Measurements from ENCODE around the gene SLC2A3.
"Not testable (repeated sequence)": the region's sequence is repeated elsewhere in the genome, so short reads cannot be mapped to it uniquely, and the experiment has no call there.

SLC2A3 gene

DNA sequence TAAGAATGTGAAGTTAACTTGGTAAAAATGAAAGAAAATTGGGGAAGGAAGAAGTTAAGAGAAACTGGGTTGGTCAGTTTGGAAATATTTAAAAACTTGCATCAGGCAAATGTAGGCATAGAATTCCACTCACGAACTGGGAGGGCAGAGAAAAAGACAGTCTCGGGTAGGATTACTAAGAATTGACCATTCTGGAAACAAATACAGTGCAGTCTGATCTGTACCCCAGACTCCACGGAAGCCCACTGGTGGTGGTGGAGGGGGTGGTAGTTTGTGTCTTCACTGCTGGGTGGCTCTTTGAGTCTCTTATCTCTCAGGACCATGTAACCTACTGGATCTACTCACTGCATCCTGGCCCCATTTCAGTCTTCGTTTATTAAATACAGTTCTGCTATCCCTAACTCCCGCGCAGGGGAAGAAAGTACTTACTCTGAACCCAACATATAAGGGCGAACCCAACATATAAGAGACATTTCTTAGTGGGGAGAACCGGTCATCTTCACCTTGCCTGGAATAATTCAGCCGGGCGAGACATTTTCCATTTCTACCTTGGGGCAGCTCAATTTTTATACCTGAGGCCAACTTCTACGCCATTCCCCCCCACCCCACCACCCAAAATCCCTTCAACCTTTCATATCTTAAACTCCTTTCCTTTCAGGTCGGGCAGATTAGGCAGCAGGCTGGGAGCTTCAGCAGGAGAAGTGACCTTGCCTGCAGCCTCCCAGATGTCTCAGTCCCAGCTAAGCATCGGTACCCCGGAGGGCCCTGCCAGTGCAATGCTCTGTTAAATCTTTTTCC, 1.7 kb downstream of the SLC2A3 start:
- DNase-seq (ENCODE audit: insufficient read length, low spot score) (no peak), FAIRE-seq (peak; percentile 64)
- no peak for TF ChIP-seq POLR2A (IDR thresholded peaks at IDR 0.05; ENCODE audit: low read depth, low read length)

DNA sequence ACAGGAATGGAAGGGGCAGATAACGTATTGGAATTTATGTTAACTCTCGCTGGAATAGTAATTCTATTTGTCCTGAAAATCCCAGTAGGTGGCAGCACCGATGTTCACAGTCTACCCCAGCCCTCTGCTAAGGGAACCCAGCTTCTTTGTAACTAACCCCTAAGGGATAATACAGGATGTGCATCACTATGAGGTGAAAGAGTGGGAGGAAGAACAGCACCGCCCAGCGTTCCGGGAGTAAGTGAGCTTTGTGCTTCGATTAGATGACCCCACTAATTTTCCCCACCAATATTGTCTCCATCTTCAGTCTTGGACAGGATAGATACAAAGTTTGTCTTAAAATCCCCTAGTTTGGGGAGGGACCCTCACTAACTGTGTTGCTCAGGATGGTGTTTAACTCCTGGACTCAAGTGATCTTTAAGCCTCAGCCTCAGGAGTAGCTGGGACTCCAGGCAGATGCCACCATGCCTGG, 2.7 kb downstream of the SLC2A3 start:
- peak; percentile 76 for DNase-seq (ENCODE audit: insufficient read length, low spot score)
- TF ChIP-seq POLR2A (IDR thresholded peaks at IDR 0.05; ENCODE audit: low read depth, low read length), result no peak
- peak; percentile 98 for FAIRE-seq

- not testable (repeated sequence) for DNase-seq (ENCODE audit: insufficient read length, low spot score); FAIRE-seq
These were observed 3.3 kb downstream of the SLC2A3 start for GRCh38 chr12:7932599-7933240.

DNA sequence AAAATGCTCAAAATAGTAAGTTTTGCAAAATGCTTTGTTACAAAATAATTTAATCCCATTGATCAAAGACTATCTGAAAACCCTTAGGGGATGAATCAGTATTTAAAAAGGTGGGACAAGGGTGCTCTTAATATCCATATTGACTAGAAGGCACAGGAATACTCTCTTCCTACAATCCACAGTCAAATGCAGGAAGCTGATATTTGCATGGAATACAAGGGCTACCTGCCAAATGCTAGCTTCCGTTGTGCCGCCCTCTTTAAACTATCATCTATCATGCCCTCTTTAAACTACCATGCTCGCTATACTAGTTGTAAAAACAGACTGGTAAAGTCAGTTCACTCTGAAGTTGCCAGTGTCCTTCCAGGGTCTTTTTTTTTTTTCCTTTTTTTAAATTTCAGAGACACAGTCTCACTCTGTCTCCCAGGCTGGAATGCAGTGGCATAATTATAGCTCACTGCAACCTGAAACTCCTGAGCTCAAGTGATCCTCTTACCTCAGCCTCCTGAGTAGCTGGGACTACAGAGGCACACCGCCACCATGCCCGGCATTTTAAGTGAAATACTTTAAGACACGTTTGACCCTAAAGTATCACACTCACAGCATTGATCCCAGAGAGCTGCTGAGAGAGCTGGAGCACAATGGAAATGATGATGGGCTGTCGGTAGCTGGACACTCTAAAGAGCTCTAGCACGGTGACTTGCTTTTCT, 6.7 kb downstream of the SLC2A3 start:
- no peak for DNase-seq (ENCODE audit: insufficient read length, low spot score)
- FAIRE-seq, result no peak
- no peak for TF ChIP-seq POLR2A (IDR thresholded peaks at IDR 0.05; ENCODE audit: low read depth, low read length)

- FAIRE-seq (no peak), DNase-seq (ENCODE audit: insufficient read length, low spot score) (no peak)
- TF ChIP-seq POLR2A (IDR thresholded peaks at IDR 0.05; ENCODE audit: low read depth, low read length), result no peak
These were observed 8.5 kb downstream of the SLC2A3 start for GRCh38 chr12:7927470-7927869.

DNA sequence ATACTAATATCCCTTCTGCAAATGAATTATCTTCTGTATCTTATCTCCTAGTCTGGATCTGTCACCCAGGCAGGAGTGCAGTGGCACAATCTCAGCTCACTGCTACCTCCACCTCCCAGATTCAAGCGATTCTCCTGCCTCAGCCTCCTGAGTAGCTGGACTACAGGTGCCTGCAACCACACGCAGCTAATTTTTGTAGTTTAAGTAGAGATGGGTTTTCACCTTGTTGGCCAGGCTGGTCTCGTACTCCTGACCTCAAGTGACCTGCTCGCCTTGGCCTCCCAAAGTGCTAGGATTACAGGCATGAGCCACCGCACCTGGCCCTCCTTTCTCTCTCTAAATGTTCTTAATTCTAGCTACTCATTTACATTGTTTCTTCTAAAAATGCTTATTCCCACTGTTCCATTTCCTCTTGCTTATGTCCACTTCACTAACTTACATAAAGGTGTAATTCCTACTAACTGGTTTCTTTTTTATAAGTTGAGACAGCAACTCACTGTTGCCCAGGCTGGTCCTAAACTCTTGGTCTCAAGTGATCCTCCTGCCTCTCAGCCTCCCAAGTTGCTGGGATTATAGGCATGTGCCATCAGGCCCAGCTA, 9.8 kb downstream of the SLC2A3 start:
- not testable (repeated sequence) for DNase-seq (ENCODE audit: insufficient read length, low spot score); FAIRE-seq

DNA sequence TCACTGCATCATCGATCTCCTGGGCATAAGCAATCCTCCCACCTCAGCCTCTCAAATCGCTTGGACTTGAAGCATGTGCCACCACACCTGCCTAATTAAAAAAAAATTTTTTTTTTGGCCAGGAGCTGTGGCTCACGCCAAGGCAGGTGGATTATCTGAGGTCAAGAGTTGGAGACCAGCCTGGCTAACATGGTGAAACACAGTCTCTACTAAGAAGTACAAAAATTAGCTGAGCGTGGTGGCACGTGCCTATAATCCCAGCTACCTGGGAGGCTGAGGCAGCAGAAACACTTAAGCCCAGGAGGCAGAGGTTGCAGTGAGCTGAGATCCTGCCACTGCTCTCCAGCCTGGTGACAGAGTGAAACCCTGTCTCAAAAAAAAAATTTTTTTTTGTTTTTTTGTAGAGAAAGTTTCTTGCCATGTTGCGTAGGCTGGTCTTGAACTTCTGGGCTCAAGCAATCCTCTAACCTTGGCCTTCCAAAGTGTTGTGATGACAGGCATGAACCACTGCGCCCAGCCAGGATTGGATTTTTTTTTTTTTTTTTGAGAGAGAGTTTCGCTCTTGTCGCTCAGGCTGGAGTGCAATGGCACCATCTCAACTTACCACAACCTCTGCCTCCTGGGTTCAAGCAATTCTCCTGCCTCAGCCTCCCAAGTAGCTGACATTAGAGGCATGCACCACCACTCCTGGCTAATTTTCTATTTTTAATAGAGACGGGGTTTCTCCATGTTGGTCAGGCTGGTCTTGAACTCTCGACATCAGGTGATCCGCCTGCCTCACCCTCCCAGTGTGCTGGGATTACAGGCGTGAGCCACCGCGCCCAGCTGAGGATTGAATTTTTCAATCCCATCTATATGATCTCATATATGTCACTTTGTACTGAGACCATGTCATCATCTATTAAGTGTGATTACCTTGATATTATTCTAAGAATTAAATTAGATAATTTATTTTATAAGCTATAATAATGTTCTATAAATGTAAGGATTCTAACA, 12.4 kb downstream of the SLC2A3 start:
- TF ChIP-seq POLR2A (IDR thresholded peaks at IDR 0.05; ENCODE audit: low read depth, low read length), result no peak
- no peak for FAIRE-seq
- DNase-seq (ENCODE audit: insufficient read length, low spot score), result no peak

DNA sequence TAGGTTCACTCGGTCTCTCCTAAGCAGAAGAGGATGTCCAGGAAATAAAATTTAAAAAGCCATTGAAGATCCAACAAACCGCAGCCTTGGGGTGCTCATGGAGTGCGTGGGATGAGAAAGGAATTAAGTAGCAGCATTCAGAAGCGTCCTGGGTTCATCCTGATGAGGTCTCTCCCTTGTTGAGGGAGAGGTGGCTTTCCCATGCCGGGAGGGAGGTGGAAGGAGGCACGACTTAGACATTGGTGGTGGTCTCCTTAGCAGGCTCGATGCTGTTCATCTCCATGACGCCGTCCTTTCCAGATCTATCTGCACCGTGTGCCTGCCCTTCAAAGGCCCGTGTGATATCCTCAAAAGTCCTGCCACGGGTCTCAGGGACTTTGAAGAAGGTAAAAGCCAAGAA, 14.8 kb downstream of the SLC2A3 start:
- DNase-seq (ENCODE audit: insufficient read length, low spot score); FAIRE-seq: not testable (repeated sequence)

DNA sequence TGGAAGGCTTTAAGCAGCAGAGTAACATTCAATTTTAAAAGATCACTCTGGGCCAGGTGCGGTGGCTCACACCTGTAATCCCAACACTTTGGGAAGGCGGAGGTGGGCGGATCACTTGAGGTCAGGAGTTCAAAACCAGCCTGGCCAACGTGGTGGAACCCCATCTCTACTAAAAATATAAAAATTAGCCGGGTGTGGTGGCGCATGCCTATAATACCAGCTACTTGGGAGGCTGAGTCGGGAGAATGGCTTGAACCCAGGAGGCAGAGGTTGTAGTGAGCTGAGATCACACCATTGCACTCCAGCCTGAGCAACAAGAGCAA, 17.8 kb downstream of the SLC2A3 start:
- DNase-seq (ENCODE audit: insufficient read length, low spot score); FAIRE-seq: not testable (repeated sequence)

DNA sequence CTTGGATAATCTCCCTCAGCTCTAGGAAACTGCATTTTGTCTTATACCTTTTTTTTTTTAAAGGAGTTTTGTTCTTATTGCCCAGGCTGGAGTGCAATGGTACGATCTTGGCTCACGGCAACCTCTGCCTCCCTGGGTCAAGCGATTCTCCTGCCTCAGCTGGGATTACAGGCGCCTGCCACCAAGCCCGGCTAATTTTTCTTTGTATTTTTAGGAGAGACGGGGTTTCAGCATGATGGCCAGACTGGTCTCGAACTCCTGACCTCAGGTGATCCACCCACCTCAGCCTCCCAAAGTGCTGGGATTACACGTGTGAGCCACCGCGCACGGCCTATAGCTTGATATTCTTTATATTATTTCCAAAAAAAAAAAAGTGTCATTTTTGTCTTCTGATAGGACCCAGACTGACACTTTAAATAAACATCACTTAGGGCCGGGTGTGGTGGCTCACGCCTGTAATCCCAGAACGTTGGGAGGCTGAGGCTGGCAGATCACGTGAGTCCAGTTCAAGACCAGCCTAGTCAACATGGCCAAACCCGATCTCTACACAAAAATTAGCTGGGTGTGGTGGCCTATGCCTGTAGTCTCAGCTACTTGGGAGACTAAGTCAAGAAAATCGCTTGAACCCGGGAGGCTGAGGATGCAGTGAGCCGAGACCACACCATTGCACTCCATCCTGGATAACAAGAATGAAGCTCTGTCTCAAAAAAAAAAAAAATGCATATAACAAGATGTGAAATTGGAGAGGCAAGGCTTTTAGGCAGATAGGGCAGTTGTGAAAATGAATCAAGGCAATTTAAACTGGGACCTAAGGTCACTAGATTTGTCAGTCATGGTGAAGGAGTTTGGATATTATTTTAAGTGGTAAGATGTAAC, 18.4 kb downstream of the SLC2A3 start:
- FAIRE-seq, result no peak
- no peak for TF ChIP-seq POLR2A (IDR thresholded peaks at IDR 0.05; ENCODE audit: low read depth, low read length)
- DNase-seq (ENCODE audit: insufficient read length, low spot score), result no peak

DNA sequence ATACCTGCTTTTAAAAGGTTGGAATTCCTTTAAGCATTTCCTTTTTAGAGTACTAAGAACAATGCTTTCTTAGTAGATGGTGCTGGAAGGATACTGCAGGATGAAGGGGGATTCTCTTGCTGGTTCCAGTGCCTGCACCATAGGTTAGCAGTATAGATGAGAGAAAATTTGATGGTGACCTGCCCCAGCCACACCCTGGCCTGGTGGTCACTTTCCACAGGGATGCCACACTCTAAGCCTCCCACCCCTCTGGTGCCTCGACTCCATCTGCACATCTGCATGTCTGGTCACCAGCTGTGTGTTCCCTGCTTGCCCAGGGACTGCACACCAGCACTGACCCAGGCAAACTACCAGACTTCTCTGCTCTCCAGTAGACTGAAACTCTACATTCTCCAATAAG, 19.1 kb downstream of the SLC2A3 start:
- no peak for FAIRE-seq
- no peak for DNase-seq (ENCODE audit: insufficient read length, low spot score)
- no peak for TF ChIP-seq POLR2A (IDR thresholded peaks at IDR 0.05; ENCODE audit: low read depth, low read length)

- no peak for TF ChIP-seq POLR2A (IDR thresholded peaks at IDR 0.05; ENCODE audit: low read depth, low read length)
- DNase-seq (ENCODE audit: insufficient read length, low spot score) (no peak), FAIRE-seq (no peak)
These were observed 20.2 kb downstream of the SLC2A3 start for GRCh38 chr12:7915661-7916403.

DNA sequence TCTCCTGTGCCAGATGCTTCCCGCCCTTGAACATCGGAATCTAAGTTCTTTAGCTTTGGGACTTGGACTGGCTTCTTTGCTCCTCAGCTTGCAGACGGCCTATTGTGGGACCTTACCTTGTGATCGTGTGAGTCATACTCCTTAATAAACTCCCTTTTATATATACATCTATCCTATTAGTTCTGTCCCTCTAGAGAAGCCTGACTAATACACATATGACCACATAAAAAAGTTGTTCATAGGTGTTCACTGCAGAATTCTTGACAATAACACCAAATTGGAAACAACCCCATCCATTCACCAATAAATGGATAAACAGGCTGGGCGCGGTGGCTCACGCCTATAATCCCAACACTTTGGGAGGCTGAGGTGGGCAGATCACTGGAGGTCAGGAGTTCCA, 25.9 kb downstream of the SLC2A3 start:
- not testable (repeated sequence) for DNase-seq (ENCODE audit: insufficient read length, low spot score); FAIRE-seq
